GM03348 (cell line): ENCODE results near the gene GPR32.
"Not testable (repeated sequence)": the region's sequence is repeated elsewhere in the genome, so short reads cannot be mapped to it uniquely, and the experiment has no call there.

Source experiments
- DNase-seq: peaks from one replicate; pipeline ENCODE4 v3.0.0; 2012; ENCODE audit warnings: low spot score

GPR32 gene

GRCh38 chr19:50801107-50801506, 30.8 kb downstream of the GPR32 start:
- DNase-seq, result no peak

- peak; percentile 46 for DNase-seq
Observed at GRCh38 chr19:50803633-50804419, 33.6 kb downstream of the GPR32 start.

- DNase-seq, result peak; percentile 99
Observed at GRCh38 chr19:50804420-50805272, 34.4 kb downstream of the GPR32 start.

- no peak for DNase-seq
Observed at GRCh38 chr19:50808856-50809255, 38.6 kb downstream of the GPR32 start.

- DNase-seq, result not testable (repeated sequence)
Observed at GRCh38 chr19:50811622-50812238, 41.5 kb downstream of the GPR32 start.

GRCh38 chr19:50812474-50812873, 42.2 kb downstream of the GPR32 start:
- DNase-seq, result no peak

GRCh38 chr19:50814883-50815282, 44.6 kb downstream of the GPR32 start:
- no peak for DNase-seq

- no peak for DNase-seq
Observed at GRCh38 chr19:50815439-50815838, 45.2 kb downstream of the GPR32 start.

GRCh38 chr19:50817941-50818858, 47.9 kb downstream of the GPR32 start:
- DNase-seq, result peak; percentile 60

GRCh38 chr19:50818859-50819472, 48.7 kb downstream of the GPR32 start:
- no peak for DNase-seq

GRCh38 chr19:50819636-50820035, 49.4 kb downstream of the GPR32 start:
- DNase-seq, result no peak

GRCh38 chr19:50820086-50820485, 49.8 kb downstream of the GPR32 start:
- no peak for DNase-seq

GRCh38 chr19:50820549-50821247, 50.4 kb downstream of the GPR32 start:
- DNase-seq, result no peak

- DNase-seq, result no peak
Observed at GRCh38 chr19:50821248-50821612, 51.0 kb downstream of the GPR32 start.
